K562 (cell line): ENCODE measurements around the gene SOSTDC1. TPM values are rescaled to one million over a fixed set of nuclear protein-coding genes. Genes with fewer than 3 reads are reported as not detected.

Experiments used
- ATAC-seq: fragments of 200-7000 bp; cut with Tn5 transposase; 3 replicates; pipeline ENCODE4 v1.9.1; 2020; ENCODE audit warnings: moderate library complexity
- BruUV-seq: library from RNA; stranded (reverse); fragments of 400-500 nt; replicated peaks from 2 replicates; lab custom pipeline; 2021; lab: Mats Ljungman, UMichigan
- CTCF ChIA-PET: fragments of 300-600 bp; formaldehyde crosslinking; extraction: SDS; loops from one replicate; lab custom pipeline; 2021; ENCODE audit warnings: low intra/inter-chr PET ratio; lab: Yijun Ruan, JAX
- POLR2A ChIA-PET: fragments of 300-600, 350-650 bp; sonication (Branson Sonifier 250); formaldehyde crosslinking; extraction: SDS; loops from one replicate; lab custom pipeline; 2021; ENCODE audit warnings: antibody characterized with exemption, inconsistent platforms; lab: Yijun Ruan, JAX
- DNase-seq, 4 experiments: peaks; one replicate each; pipeline versions ENCODE4 v3.0.0 to v3.0.0-alpha.2; 2011 to 2018; ENCODE audit warnings: low spot score in 3 of 4, mixed read lengths in 3 of 4; ENCODE audit errors: extremely low read depth in 1 of 4
- FAIRE-seq: peaks from 2 replicates; lab custom pipeline; 2011; peaks lifted over from hg19 to GRCh38; lab: Jason Lieb, UNC
- H2AFZ ChIP-seq: 2 replicates; pipeline ENCODE4 v1.6.0; 2011; ENCODE audit warnings: low read depth, low read length, control low read depth, inconsistent platforms
- H3K27ac ChIP-seq: fragments of 200-600 bp; 3 replicates; pipeline ENCODE4 v1.8.0; 2011; ENCODE audit warnings: low read depth, mild to moderate bottlenecking, control low read depth, inconsistent platforms, low read length, moderate library complexity, mixed read lengths; ENCODE audit errors: extremely low read depth
- H3K27me3 ChIP-seq, 2 experiments: fragments of 300-600 bp in 1 of 2; 2 replicates in 1 of 2; 3 replicates in 1 of 2; pipeline versions ENCODE4 v1.6.0 to v1.8.0; 2011; ENCODE audit warnings: inconsistent platforms in 2 of 2, low read length in 2 of 2, mild to moderate bottlenecking in 1 of 2, mixed read lengths in 1 of 2, moderate library complexity in 1 of 2; ENCODE audit not compliant: control insufficient read depth in 2 of 2, insufficient read depth in 2 of 2
- H3K36me3 ChIP-seq: fragments of 300-600 bp; 3 replicates; pipeline ENCODE4 v1.8.0; 2011; ENCODE audit warnings: mild to moderate bottlenecking, low read length, inconsistent platforms; ENCODE audit not compliant: control insufficient read depth, insufficient read depth
- H3K4me1 ChIP-seq, 2 experiments: fragments of 200-600 bp in 1 of 2; replicated peaks in 1 of 2; 2 replicates in 1 of 2; 3 replicates in 1 of 2; pipeline versions ENCODE4 v1.5.1 to v1.8.0; 2011; ENCODE audit warnings: inconsistent platforms in 2 of 2, low read length in 2 of 2, mild to moderate bottlenecking in 1 of 2, mixed read lengths in 1 of 2, moderate library complexity in 1 of 2; ENCODE audit not compliant: control insufficient read depth in 2 of 2, insufficient read depth in 2 of 2
- H3K4me2 ChIP-seq: 2 replicates; pipeline ENCODE4 v1.6.1; 2011; ENCODE audit warnings: low read length, control low read depth, inconsistent platforms, mixed read lengths; ENCODE audit not compliant: insufficient read depth
- H3K4me3 ChIP-seq: fragments of 200-600 bp; sonication (generic), shearing (Covaris generic); 2 replicates; pipeline ENCODE4 v1.5.1; 2016; ENCODE audit warnings: control low read depth, inconsistent platforms
- H3K79me2 ChIP-seq: fragments of 200-600 bp; 3 replicates; pipeline ENCODE4 v1.8.0; 2011; ENCODE audit warnings: low read length, inconsistent platforms; ENCODE audit not compliant: control insufficient read depth, insufficient read depth
- H3K9ac ChIP-seq, 2 experiments: 2 replicates each; pipeline versions ENCODE4 v1.6.0 to v1.6.1; 2011; ENCODE audit warnings: low read depth in 2 of 2, low read length in 2 of 2, control low read depth in 1 of 2, inconsistent platforms in 1 of 2, mild to moderate bottlenecking in 1 of 2, mixed read lengths in 1 of 2; ENCODE audit not compliant: insufficient read depth in 1 of 2
- H3K9me1 ChIP-seq: one replicate; pipeline ENCODE4 v1.6.0; 2011; ENCODE audit warnings: inconsistent platforms, mild to moderate bottlenecking, low read length, moderate library complexity; ENCODE audit not compliant: control insufficient read depth, insufficient read depth
- H3K9me3 ChIP-seq: replicated peaks from 2 replicates; pipeline ENCODE4 v1.5.1; 2011; ENCODE audit warnings: low read depth, low read length, inconsistent platforms; ENCODE audit not compliant: control insufficient read depth, insufficient read depth
- H4K20me1 ChIP-seq: replicated peaks from 2 replicates; pipeline ENCODE4 v1.6.1; 2011; ENCODE audit warnings: low read length, inconsistent platforms, mixed read lengths; ENCODE audit not compliant: control insufficient read depth, insufficient read depth
- BDP1 ChIP-seq: IDR thresholded peaks from 3 replicates; pipeline ENCODE4 v1.6.1; 2011; ENCODE audit not compliant: insufficient read length, insufficient read depth
- CEBPB ChIP-seq: fragments of 450-650 bp; IDR thresholded peaks from 2 replicates; pipeline ENCODE4 v1.6.1; 2016; ENCODE audit warnings: missing genetic modification characterization, missing compliant biosample characterization
- GTF2E2 ChIP-seq: fragments of 200-800 bp; sonication (Bioruptor generic); IDR thresholded peaks from 2 replicates; pipeline ENCODE4 v1.6.1; 2016; ENCODE audit warnings: missing genetic modification characterization, missing compliant biosample characterization
- POLR2AphosphoS5 ChIP-seq: IDR thresholded peaks from 2 replicates; pipeline ENCODE4 v1.6.1; 2011; ENCODE audit warnings: mild to moderate bottlenecking, low read depth, low read length, moderate library complexity; ENCODE audit not compliant: control insufficient read depth, insufficient read depth
- RBFOX2 ChIP-seq: fragments of 200-400 bp; formaldehyde crosslinking; IDR thresholded peaks from 2 replicates; pipeline ENCODE4 v1.6.1; 2017; ENCODE audit warnings: low read depth, mild to moderate bottlenecking, low read length, moderate library complexity
- SNAPC5 ChIP-seq: fragments of 250-450 bp; sonication (Bioruptor Pico); IDR thresholded peaks from 2 replicates; pipeline ENCODE4 v1.8.0; 2021; ENCODE audit warnings: moderate library complexity, mild to moderate bottlenecking, inconsistent platforms
- WGBS: fragments of 100-300 bp; shearing (Covaris generic); methylation state at CpG from one replicate; pipeline ENCODE4 v1.1.6; 2016; ENCODE audit warnings: low coverage, mixed read lengths; ENCODE audit not compliant: insufficient coverage; ENCODE audit errors: missing lambda C conversion rate; 5-methylcytosine and 5-hydroxymethylcytosine counted together
- in situ Hi-C: fragments of 300-500 bp; cut with MboI; formaldehyde crosslinking; loops from 4 replicates; pipeline ENCODE4 v1.15.0; 2018; ENCODE audit warnings: inconsistent platforms, mixed read lengths
- intact Hi-C: fragments of 100-400 bp; cut with micrococcal nuclease; formaldehyde crosslinking; loops from 2 replicates; pipeline ENCODE4 v1.14.2; 2022
- polyA plus RNA-seq, 8 experiments: library from polyadenylated mRNA; depleted of rRNA in 4 of 8; stranded (reverse) in 5 of 8; unstranded in 3 of 8; fragments of >200 nt; fragmentation: Nextera tagmentation in 2 of 8; fragmentation: Illumina TruSeq in 1 of 8; extraction: Ambion mirVana in 2 of 8; extraction: Trizol in 1 of 8; gene quantifications; 2 replicates each; pipeline versions ENCODE4 v1.2.1 to v1.2.3, GENCODE V29; 2011 to 2014; ENCODE audit warnings: inconsistent platforms in 1 of 8, missing spikeins in 1 of 8
- total RNA-seq, 7 experiments: library from RNA; depleted of rRNA in 6 of 7; stranded (reverse); fragments of >200 nt in 6 of 7; fragmentation: Illumina TruSeq in 2 of 7; extraction: Trizol in 2 of 7; gene quantifications; 2 replicates each; pipeline versions ENCODE4 v1.2.1 to v1.2.3, GENCODE V29; 2011 to 2021; ENCODE audit warnings: low replicate concordance in 1 of 7

SOSTDC1 gene
- total and polyA plus RNA-seq, 9 of the 15 experiments (the other 6 are each of a cell fraction or from before 2014, with no cell fraction given), result 8.3 to 48.6 (median 15.9) TPM

GRCh38 chr7:16494955-16495719, 29.6 kb upstream of the SOSTDC1 start:
- no peaks in the 10 kb centered on the region for H3K27me3 ChIP-seq
- H3K4me2 ChIP-seq, result no peak overlapping the region
- no TSS peak for BruUV-seq
- 0 out of 2 replicates have a peak overlapping the region, but pooled peaks have one; percentile 1 for H2AFZ ChIP-seq
- TF ChIP-seq CEBPB (tag), result no peak
- TF ChIP-seq, all 486 proteins: peak for 0
- no peaks in the 10 kb centered on the region for H3K79me2 ChIP-seq
- ATAC-seq, result no peak
- H3K4me3 ChIP-seq, result no peak overlapping the region
- 69% methylated on average over 4 of the region's 4 CpGs for WGBS
- ChIA-PET POLR2A (interaction anchor here (1.5 kb wide), 1 partner anchor 16 kb away, joined by 4 read pairs; no protein-coding TSS in a partner anchor), CTCF (no interaction called here)
- H3K4me1 ChIP-seq, result peaks cover 0 to 18% of the 10 kb centered on the region in 2 experiments; a peak in 3 of 5 replicates
- intact Hi-C loops, result loop anchor here (5.0 kb wide), 1 partner anchor 67 kb away; no protein-coding TSS in a partner anchor
- no peaks in the 10 kb centered on the region for H3K9me1 ChIP-seq
- no peaks in the 10 kb centered on the region for H3K9me3 ChIP-seq
- no peak overlapping the region for H3K9ac ChIP-seq
- no peaks in the 10 kb centered on the region for H3K36me3 ChIP-seq
- FAIRE-seq, result no peak
- H3K27ac ChIP-seq, result no peak overlapping the region
- H4K20me1 ChIP-seq, result no peaks in the 10 kb centered on the region
- in situ Hi-C loops, result no loop called here
- no peak for DNase-seq

- no peak overlapping the region for H2AFZ ChIP-seq
- CTCF ChIA-PET, result no interaction called here
- H3K9ac ChIP-seq, result no peak overlapping the region
- POLR2A ChIA-PET, result interaction anchor here (1.5 kb wide), 1 partner anchor 15 kb away, joined by 4 read pairs; no protein-coding TSS in a partner anchor
- H3K27ac ChIP-seq, result no peak overlapping the region
- H3K4me1 ChIP-seq, result peaks cover 0 to 18% of the 10 kb centered on the region in 2 experiments; a peak in 3 of 5 replicates
- H4K20me1 ChIP-seq, result no peaks in the 10 kb centered on the region
- no peaks in the 10 kb centered on the region for H3K27me3 ChIP-seq
- no peaks in the 10 kb centered on the region for H3K9me1 ChIP-seq
- no peaks in the 10 kb centered on the region for H3K9me3 ChIP-seq
- intact Hi-C loops (loop anchor here (5.0 kb wide), 1 partner anchor 68 kb away; no protein-coding TSS in a partner anchor), in situ Hi-C loops (no loop called here)
- H3K4me2 ChIP-seq, result no peak overlapping the region
- FAIRE-seq (no peak), DNase-seq (no peak), ATAC-seq (no peak)
- WGBS, result 90% methylated on average over 2 of the region's 2 CpGs
- TF ChIP-seq GTF2E2 (no peak), POLR2AphosphoS5 (no peak), SNAPC5 (CRISPR knock-in tag) (no peak), BDP1 (no peak), RBFOX2 (no peak)
- BruUV-seq, result no TSS peak
- no peaks in the 10 kb centered on the region for H3K36me3 ChIP-seq
- H3K79me2 ChIP-seq, result no peaks in the 10 kb centered on the region
- no peak overlapping the region for H3K4me3 ChIP-seq
Measured at GRCh38 chr7:16494551-16494950, 29.0 kb upstream of the SOSTDC1 start.
